Iris pigment epithelial cell (primary cell): ENCODE measurements around the gene SLC38A7.
A peak's percentile ranks its signal among the peaks of the same experiment; 100 is the strongest.

Experiments used
- DNase-seq: peaks from one replicate; pipeline ENCODE4 v3.0.0-alpha.2; 2011; ENCODE audit warnings: low read depth

Gene SLC38A7, protein sequence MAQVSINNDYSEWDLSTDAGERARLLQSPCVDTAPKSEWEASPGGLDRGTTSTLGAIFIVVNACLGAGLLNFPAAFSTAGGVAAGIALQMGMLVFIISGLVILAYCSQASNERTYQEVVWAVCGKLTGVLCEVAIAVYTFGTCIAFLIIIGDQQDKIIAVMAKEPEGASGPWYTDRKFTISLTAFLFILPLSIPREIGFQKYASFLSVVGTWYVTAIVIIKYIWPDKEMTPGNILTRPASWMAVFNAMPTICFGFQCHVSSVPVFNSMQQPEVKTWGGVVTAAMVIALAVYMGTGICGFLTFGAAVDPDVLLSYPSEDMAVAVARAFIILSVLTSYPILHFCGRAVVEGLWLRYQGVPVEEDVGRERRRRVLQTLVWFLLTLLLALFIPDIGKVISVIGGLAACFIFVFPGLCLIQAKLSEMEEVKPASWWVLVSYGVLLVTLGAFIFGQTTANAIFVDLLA

DNA sequence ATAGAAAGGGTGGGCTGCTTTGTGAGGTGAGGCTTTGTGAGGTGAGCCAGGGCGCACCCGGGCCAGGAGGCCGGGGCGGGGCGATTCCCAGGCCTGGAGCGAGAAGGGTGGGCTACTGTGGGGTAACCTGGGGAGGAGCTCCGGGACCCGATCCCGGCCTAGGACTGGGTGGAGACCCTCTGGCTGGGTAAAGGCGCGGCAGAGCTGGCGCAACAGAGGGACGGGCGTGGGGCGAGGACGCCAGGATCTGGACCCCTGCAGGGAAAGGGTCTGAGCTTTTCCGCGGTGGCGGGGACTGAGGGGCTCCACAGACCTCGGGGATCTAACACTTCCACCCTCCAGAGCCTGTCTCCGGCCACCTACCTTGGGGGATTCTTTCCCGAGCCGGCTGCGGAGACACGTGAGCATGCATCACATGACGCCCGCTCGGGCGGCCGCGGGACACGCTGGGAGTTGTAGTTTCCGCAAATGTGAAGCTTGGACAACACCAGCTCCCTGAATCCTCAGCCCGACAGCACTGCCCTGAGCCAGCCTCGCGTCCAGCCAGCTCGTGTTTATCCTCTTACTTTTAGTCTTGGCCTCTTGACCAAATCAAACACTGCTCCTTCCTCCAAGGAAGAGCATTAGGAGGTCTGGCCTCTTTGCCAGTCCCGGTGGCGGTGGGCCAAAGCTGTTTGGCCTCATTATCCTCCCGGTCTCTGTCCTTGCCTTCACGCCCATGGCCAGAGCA is at the start of gene SLC38A7:
Gene SLC38A7, minus strand, starts transcription at position 417 of the 730 bp plus-strand sequence. CDS start 4,644 bp downstream, outside the sequence.
- DNase-seq: peak; percentile 87

- peak; percentile 91 for DNase-seq
Observed at GRCh38 chr16:58733671-58734458, 49.3 kb upstream of the SLC38A7 start, which contains the start of gene GOT2. Gene GOT2 (minus strand): TSS chr16:58734316. CDS start chr16:58734228, 88 bp downstream.

GRCh38 chr16:58733248-58733670 is 48.7 kb upstream of the SLC38A7 start:
- DNase-seq: peak; percentile 24

GRCh38 chr16:58732545-58733247 is 48.1 kb upstream of the SLC38A7 start:
- DNase-seq: peak; percentile 47

GRCh38 chr16:58730724-58731370 is 46.3 kb upstream of the SLC38A7 start:
- DNase-seq: no peak

DNA sequence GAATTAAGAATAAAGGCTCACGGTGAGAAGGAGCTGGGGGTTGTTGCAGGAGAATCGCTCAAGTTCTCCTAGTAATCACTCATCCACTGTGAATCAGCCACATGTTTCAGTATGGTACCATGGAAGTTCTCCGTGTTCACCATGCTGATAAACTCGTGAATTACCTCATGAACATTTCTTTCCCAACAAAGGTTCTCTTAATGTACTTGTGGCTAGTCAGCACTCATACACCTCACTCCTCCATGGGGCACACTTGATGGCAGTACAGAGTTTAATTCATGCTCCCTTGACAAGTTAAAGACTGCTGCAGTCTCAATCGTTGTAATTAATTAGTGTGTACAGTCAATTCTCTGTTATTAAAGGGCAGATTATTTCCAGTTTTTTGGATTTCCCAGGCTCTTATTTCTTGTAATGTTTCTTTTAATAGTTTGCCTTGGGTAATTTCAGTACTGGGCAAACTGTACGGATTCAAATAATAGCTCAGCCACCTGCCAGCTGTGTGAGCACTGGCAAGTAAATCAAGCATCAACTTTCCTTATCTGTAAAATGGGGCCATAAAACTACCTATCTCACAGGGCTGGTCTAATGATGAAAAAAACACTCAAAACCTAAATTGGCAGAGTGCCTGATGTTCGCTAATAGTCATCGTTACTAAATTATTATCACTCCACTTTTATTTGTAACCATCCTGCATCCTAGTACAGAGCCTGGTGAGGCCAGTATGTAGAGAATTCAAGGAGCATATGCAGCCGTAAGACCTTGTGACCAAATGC is 43.4 kb upstream of the SLC38A7 start:
- DNase-seq: no peak

GRCh38 chr16:58727028-58727781 is 42.6 kb upstream of the SLC38A7 start:
- no peak for DNase-seq

DNA sequence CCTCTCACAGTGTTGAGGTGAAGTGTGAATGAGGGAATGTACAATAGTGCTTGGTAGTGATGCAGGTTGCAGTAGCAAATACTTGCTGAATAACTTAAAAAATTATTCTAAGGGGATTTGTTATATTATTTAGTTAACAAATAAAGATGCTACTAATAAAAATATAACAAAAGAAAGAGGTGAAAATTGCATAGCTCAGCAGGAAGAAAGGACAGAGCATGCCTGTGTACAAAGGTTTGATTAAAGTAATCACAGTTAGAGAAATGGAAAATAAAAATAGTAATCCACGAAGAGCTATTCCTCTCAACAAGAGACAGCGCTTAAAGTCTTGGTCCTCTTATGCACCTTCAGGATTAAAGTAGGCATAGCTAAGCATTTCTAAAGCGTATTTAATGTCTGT is 38.5 kb upstream of the SLC38A7 start:
- DNase-seq: no peak

- DNase-seq: no peak
Observed at GRCh38 chr16:58717994-58718393, 33.4 kb upstream of the SLC38A7 start.

- DNase-seq: no peak
Observed at GRCh38 chr16:58716468-58716867, 31.9 kb upstream of the SLC38A7 start.

GRCh38 chr16:58713742-58714141 is 29.2 kb upstream of the SLC38A7 start:
- no peak for DNase-seq

DNA sequence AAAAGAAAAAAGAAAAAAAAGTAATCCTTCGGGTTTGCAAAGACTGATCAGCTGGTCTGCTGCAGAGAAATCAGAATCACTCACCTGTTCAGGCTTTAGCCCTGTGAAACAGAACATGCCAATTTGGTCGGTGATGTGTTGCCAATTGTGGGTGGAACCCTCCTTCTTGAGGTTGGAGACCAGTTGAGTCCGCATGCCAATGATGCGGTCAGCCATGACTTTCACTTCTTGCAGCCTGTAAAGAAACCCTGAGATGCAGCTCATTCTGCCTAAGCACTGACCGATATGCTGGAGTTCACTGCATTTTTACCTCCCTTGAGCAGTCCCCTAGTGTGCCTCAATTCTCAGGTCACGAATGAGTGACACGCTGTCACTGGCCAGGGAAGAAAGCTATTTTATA is 24.8 kb upstream of the SLC38A7 start:
- no peak for DNase-seq

GRCh38 chr16:58699151-58699550 is 14.6 kb upstream of the SLC38A7 start:
- no peak for DNase-seq

DNA sequence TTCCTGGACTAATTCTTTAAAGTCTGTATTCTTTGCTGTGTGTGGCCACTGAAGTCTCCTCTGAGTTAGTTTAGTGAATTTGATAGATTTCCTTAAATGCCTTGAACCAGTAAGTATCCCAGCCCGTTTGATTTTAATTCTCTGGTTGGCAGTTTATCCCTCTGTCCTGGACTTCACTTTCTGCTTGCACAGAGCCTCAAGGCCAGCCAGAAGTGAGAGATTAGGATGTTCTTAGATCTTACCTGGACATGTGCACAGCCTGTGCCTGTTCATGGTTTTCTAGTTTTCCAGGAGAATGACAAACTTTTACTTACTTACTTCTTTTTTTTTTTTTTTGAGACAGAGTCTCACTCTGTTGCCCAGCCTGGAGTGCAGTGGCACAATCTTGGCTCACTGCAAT is 10.8 kb upstream of the SLC38A7 start:
- DNase-seq: no peak

DNA sequence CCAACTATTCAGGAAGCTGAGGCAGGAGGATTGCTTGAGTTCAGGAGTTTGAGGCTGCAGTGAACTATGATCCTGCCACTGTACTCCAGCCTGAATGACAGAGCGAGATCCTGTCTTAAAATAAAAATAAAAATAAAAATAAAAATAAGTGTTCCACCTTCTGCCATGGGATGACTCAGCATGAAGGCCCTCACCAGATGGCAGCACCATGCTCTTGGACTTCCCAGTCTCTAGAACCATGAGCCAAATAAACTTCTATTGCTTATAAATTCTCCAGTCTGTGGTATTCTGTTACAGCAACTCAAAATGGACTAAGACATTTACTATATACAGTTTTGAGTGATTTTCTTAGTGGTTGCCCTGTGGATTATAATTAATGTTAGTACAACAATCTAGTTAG is 7.9 kb upstream of the SLC38A7 start:
- no peak for DNase-seq

DNA sequence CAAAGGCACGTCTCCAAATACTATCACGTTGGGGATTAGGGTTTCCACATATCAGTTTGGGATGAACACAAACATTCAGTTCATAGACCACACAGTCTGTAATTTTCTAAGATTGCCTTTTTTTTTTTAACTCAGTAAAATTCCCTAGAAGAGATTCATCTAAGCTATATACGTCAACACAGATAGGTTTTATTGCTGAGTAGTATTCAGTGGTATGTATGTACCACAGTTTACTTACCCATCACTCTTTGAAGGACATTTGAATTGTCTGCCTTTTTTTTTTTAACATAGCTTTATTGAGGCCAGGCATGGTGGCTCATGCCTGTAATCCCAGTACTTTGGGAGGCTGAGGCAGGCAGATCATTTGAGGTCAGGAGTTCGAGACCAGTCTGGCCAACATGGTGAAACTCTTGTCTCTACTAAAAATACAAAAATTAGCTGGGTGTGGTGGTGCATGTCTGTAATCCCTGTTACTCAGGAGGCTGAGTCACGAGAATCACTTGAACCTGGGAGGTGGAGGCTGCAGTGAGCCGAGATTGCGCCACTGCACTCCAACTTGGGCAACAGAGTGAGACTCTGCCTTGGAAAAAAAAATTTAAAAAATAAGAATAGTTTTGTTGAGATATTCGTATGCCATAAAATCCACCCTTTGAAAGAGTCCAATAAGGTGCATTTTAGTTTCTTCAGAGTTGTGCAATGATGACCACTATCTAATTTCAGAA is 2.6 kb upstream of the SLC38A7 start:
- DNase-seq: peak; percentile 87

- DNase-seq: no peak
Observed at GRCh38 chr16:58685084-58685449, 497 bp upstream of the SLC38A7 start.

DNA sequence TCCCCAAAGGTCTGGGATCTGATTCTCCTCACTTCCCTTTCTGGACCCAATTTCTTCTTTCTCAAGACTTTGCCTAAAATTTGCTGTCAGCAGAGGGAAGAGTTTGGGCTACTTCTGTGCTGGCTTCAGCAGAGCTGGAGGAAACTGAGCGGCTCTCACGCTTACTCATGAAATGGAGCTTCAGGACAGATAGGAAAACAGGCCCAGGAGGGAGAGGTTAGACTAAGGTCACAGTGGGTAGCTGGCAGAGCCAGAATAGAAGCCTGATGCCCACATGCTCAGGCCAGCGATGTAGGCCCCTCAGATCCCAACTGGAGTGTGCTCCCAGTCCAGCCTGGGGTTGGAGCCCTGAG is 593 bp downstream of the SLC38A7 start:
- peak; percentile 51 for DNase-seq

DNA sequence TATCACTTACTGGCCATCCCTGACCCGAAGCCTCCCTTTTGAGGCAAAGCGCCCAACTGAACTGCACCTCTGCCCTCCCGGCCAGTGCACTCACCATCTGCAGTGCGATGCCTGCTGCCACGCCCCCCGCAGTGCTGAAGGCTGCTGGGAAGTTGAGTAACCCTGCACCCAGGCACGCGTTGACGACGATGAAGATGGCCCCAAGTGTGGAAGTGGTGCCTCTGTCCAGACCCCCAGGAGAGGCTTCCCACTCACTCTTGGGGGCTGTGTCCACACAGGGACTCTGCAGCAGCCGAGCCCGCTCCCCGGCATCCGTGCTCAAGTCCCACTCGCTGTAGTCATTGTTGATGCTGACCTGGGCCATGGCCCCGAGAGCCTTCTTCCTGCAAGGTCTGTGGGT is 4.8 kb downstream of the SLC38A7 start:
- DNase-seq: no peak
